Pancreas (tissue), 10 donors: Measurements from ENCODE around the gene CD79B. TPM values are rescaled to one million over a fixed set of nuclear protein-coding genes. Genes with fewer than 3 reads are reported as not detected.
A peak's percentile ranks its signal among the peaks of the same experiment; 100 is the strongest.

Source experiments
- ATAC-seq, 4 donors: fragments of 200-7000 bp; cut with Tn5 transposase; one replicate each; pipeline versions ENCODE4 v1.8.0 to v1.9.1; 2020; ENCODE audit warnings: mild to moderate bottlenecking in 4 of 4, moderate library complexity in 4 of 4
- DNase-seq, 6 donors: peaks; one replicate each; pipeline ENCODE4 v3.0.0-alpha.2; 2020
- FAIRE-seq: peaks from 2 replicates; lab custom pipeline; 2012; peaks lifted over from hg19 to GRCh38; lab: Jason Lieb, UNC
- H3K27ac ChIP-seq, 4 donors: fragments of 200-600 bp; sonication (generic); 1 replicate in 3 of 4; 2 replicates in 1 of 4; pipeline versions ENCODE4 v1.5.0 to v1.8.0; 2020
- H3K27me3 ChIP-seq, 4 donors: fragments of 200-600 bp; one replicate each; pipeline ENCODE4 v1.8.0; 2021
- H3K36me3 ChIP-seq, 3 donors: fragments of 200-600 bp; sonication (generic) in 1 of 3; one replicate each; pipeline versions ENCODE4 v1.5.0 to v1.8.0; 2020 to 2021
- H3K4me1 ChIP-seq, 3 donors: fragments of 200-600 bp; one replicate each; pipeline ENCODE4 v1.8.0; 2021
- H3K4me3 ChIP-seq, 4 donors: fragments of 200-600 bp; sonication (generic) in 2 of 4; one replicate each; pipeline versions ENCODE4 v1.5.0 to v1.8.0; 2020 to 2021
- H3K9me3 ChIP-seq, 4 donors: fragments of 200-600 bp; one replicate each; pipeline ENCODE4 v1.8.0; 2021
- WGBS, 2 donors: extraction: QIAGEN DNeasy Blood & Tissue Kit; methylation state at CpG; one replicate each; pipeline ENCODE4 v1.1.7; 2013; 5-methylcytosine and 5-hydroxymethylcytosine counted together
- intact Hi-C, 3 donors: fragments of 100-400 bp; cut with DNase I; formaldehyde crosslinking; loops; one replicate each; pipeline versions ENCODE4 v1.11.1 to v1.14.2; 2022
- polyA plus RNA-seq, 2 donors: library from polyadenylated mRNA; stranded (reverse); fragments of 200-250 nt; gene quantifications; one replicate each; pipeline ENCODE4 v1.2.3, GENCODE V29; 2013
- total RNA-seq, 6 donors: library from RNA; stranded (reverse); fragmentation: NEBNext Ultra II Directional in 4 of 6; extraction: Animal tissue kit (Norgen Biotek cat#: 25700) in 4 of 6; gene quantifications; one replicate each; pipeline versions ENCODE4 v1.2.1 to v1.2.4, GENCODE V29; 2021 to 2023
- TF ChIP-seq, protein P1 (sequence below), 4 donors: fragments of 200-600 bp; sonication (generic) in 3 of 4; IDR thresholded peaks; one replicate each; pipeline versions ENCODE4 v1.5.0 to v1.8.0; 2021; ENCODE audit warnings: antibody characterized with exemption in 4 of 4
- donor health status: healthy with polysubstance abuse.
- donor health status: DM: no; HTN: no; CAD: no; lungs with moderate emphysema.
- donor health status: DM: no; HTN: no; CAD: no.
- donor health status: control.
- donor health status: control.
- donor health status: Bipolar disorder and iron deficiency.
- donor health status: DM: yes; HTN: yes; CAD: no.
- donor health status: DM: no; HTN: no; CAD: no.
- donor health status: DM: no; HTN: no; CAD: no.
- donor health status: DM: yes; HTN: yes; CAD: no.

CD79B gene
- total and polyA plus RNA-seq, 8 donors: 0.20 to 1.2 (median 0.80) TPM

DNA sequence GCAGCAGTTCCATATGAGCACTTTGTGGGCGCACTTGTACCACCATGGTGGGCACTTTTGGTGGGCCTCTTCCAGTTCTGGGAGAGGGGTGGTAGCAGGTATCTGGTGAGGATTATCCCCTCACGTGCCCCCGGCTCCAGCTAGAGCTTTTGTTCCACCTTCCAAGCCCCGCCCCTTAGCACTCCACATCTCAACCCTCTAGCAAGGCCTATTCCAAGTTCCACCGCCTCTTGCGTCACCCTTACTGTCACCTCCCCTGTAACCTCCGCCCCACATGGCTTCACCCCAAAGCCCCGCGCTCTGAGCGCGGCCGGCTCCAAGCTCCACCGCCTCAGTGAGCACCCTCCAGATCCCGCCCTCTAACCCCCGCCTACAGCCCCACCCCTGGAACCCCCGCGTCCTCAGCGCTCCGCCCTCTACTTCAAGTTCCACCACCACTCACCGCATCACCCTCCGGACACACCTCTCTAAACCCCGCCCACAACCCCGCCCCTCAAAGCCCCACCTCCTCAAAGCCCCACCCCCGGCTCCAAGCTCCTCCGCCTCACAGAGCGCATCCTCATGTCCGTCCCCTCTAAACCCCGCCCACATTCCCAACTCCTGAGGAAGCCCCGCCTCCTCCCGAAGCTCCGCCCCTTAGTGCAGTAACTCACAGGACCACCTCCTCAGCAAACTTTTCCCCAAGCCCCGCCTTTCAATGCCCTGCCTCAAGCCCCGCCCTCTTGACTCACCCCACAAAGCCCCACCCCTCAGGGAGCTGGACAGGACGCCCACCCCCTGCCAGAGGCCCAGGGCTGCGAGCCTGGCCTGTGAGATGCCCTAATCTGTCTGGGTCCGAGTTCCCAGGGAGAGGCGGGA lies 29.5 kb upstream of the CD79B start:
- TF ChIP-seq, protein P1, sequence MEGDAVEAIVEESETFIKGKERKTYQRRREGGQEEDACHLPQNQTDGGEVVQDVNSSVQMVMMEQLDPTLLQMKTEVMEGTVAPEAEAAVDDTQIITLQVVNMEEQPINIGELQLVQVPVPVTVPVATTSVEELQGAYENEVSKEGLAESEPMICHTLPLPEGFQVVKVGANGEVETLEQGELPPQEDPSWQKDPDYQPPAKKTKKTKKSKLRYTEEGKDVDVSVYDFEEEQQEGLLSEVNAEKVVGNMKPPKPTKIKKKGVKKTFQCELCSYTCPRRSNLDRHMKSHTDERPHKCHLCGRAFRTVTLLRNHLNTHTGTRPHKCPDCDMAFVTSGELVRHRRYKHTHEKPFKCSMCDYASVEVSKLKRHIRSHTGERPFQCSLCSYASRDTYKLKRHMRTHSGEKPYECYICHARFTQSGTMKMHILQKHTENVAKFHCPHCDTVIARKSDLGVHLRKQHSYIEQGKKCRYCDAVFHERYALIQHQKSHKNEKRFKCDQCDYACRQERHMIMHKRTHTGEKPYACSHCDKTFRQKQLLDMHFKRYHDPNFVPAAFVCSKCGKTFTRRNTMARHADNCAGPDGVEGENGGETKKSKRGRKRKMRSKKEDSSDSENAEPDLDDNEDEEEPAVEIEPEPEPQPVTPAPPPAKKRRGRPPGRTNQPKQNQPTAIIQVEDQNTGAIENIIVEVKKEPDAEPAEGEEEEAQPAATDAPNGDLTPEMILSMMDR (IDR thresholded peaks at IDR 0.05): no peak
- Histone ChIP-seq H3K36me3 (no peaks in the 10 kb centered on the region), H3K27me3 (no peaks in the 10 kb centered on the region), H3K4me1 (no peaks in the 10 kb centered on the region), H3K27ac (no peak overlapping the region), H3K4me3 (peak overlapping the region in 1 of 4 donors; percentile 22), H3K9me3 (no peaks in the 10 kb centered on the region)
- intact Hi-C loops: no loop called here
- peak in 5 of 6 donors; percentile 43 to 73 (median 62) for DNase-seq
- FAIRE-seq: no peak
- ATAC-seq: peak; percentile 72 to 78 (median 73)
- 22 to 23% methylated on average over 36 to 37 of the region's 37 CpGs for WGBS, 2 donors

DNA sequence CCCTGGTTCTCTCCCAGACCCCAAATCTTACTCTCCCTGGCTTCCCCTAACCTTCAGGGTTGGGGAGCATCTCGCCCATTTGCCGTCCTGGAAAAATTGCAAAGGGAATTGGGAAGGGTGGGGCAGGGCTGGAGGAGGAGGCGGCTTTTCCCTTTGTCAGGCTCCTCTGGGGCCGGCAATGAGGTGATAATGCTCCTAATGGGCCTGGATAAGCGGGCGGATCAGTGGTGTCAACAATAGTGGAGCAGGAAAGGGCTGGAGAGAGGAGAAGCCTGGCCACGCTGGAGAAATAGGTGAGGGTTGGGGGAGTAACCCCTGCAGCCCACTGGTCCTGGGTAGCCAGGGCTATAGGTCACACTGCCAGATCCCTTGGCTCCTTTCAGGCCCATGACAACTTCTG lies 28.3 kb upstream of the CD79B start:
- Histone ChIP-seq H3K27ac (no peak overlapping the region), H3K27me3 (no peaks in the 10 kb centered on the region), H3K4me1 (no peaks in the 10 kb centered on the region), H3K36me3 (no peaks in the 10 kb centered on the region), H3K9me3 (no peaks in the 10 kb centered on the region), H3K4me3 (no peak overlapping the region)
- intact Hi-C loops: no loop called here
- TF ChIP-seq, protein P1 (IDR thresholded peaks at IDR 0.05): no peak
- ATAC-seq (no peak), DNase-seq (no peak), FAIRE-seq (no peak)
- 76 to 77% methylated on average over 7 of the region's 7 CpGs for WGBS, 2 donors

DNA sequence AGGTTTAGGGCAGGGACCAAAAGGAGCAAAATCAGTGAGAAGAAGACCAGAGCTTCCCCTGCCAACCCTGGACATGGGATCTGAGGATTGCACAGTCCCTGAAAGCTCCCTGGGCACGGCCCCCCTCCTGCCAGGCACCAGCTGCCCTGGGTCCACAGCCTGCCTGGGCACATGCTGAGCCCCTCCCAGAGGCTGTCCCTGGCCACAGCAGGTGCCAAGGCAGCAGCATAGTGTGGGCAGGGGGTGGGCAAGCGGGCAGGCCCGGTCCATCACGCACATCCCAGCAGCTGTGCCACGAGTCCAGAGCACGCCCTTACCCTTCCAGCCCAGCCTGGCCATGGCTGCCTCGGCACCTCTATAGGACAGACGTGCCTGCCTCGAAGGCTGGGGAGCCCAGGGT lies 27.9 kb upstream of the CD79B start:
- H3K4me3 ChIP-seq: no peak overlapping the region
- 68 to 83% methylated on average over 7 to 9 of the region's 9 CpGs for WGBS, 2 donors
- intact Hi-C loops: no loop called here

DNA sequence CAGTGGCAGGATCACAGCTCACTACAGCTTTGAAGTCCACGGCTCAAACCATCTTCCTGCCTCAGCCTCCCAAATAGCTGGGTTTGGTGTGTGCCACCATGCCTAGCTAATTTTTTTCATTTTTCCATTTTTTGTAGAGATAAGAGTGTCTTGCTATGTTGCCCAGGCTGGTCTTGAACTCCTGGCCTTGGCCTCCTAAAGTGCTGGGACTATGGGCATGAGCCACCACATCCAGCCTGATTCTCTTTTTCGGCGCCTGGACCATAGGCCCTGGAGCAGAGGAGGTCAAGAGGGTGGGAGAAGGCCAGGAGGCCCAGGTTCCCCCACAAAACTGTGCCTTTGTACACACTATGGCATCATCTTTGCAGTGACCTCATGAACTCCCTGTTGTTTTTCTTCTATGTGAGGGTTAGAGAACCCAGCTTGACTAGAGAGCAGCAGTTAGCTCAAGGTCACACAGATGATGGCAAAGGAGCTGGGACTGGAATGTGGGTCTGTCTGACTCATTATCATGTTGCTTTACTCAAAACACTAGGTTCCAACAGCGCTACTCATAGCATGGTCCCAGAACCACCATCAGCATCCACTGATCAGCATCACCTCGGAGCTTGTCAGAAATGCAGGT lies 24.3 kb upstream of the CD79B start:
- FAIRE-seq: no peak

More for the DNA sequence above, 27.9 kb upstream of the CD79B start:
- Histone ChIP-seq H3K27me3 (no peaks in the 10 kb centered on the region), H3K36me3 (no peaks in the 10 kb centered on the region), H3K9me3 (no peaks in the 10 kb centered on the region), H3K4me1 (no peaks in the 10 kb centered on the region), H3K27ac (no peak overlapping the region)
- no peak for ATAC-seq
- FAIRE-seq: no peak
- TF ChIP-seq, protein P1 (IDR thresholded peaks at IDR 0.05): no peak
- no peak for DNase-seq

More for the DNA sequence above, 24.3 kb upstream of the CD79B start:
- no peak for ATAC-seq
- H3K4me3 ChIP-seq: no peak overlapping the region
- no peak overlapping the region for H3K27ac ChIP-seq
- no peak for DNase-seq
- intact Hi-C loops: no loop called here
- no peaks in the 10 kb centered on the region for H3K9me3 ChIP-seq
- no peaks in the 10 kb centered on the region for H3K4me1 ChIP-seq
- TF ChIP-seq, protein P1 (IDR thresholded peaks at IDR 0.05): no peak
- H3K36me3 ChIP-seq: no peaks in the 10 kb centered on the region
- 96 to 99% methylated on average over 5 of the region's 5 CpGs for WGBS, 2 donors
- no peaks in the 10 kb centered on the region for H3K27me3 ChIP-seq
